Keratinocyte (primary cell): Measurements from ENCODE around the gene ZBTB20. TPM values are rescaled to one million over a fixed set of nuclear protein-coding genes. Genes with fewer than 3 reads are reported as not detected.

Source experiments
- DNase-seq: peaks from one replicate; pipeline ENCODE4 v3.0.0-alpha.2; 2011; ENCODE audit warnings: low read depth, missing footprints, low spot score
- FAIRE-seq: peaks from 2 replicates; lab custom pipeline; 2011; peaks lifted over from hg19 to GRCh38; lab: Jason Lieb, UNC
- H2AFZ ChIP-seq: 2 replicates; pipeline ENCODE4 v1.6.0; 2012; ENCODE audit warnings: low read length, control low read depth, inconsistent platforms; ENCODE audit not compliant: control insufficient read depth
- H3K27ac ChIP-seq: 2 replicates; pipeline ENCODE4 v1.5.1; 2011; ENCODE audit warnings: low read length; ENCODE audit not compliant: control insufficient read depth, insufficient read depth
- H3K27me3 ChIP-seq: 3 replicates; pipeline ENCODE4 v1.6.0; 2011; ENCODE audit warnings: low read length; ENCODE audit not compliant: control insufficient read depth, insufficient read depth; ENCODE audit errors: extremely low read depth
- H3K36me3 ChIP-seq, 2 experiments: 2 replicates in 1 of 2; 3 replicates in 1 of 2; pipeline ENCODE4 v1.5.1; 2011; ENCODE audit warnings: low read length in 2 of 2, mild to moderate bottlenecking in 1 of 2; ENCODE audit not compliant: control insufficient read depth in 2 of 2, insufficient read depth in 2 of 2; ENCODE audit errors: extremely low read depth in 1 of 2
- H3K4me1 ChIP-seq: 3 replicates; pipeline ENCODE4 v1.5.1; 2011; ENCODE audit warnings: low read length; ENCODE audit not compliant: control insufficient read depth, insufficient read depth; ENCODE audit errors: extremely low read depth
- H3K4me2 ChIP-seq: 3 replicates; pipeline ENCODE4 v1.6.0; 2011; ENCODE audit warnings: low read depth, low read length; ENCODE audit not compliant: control insufficient read depth, insufficient read depth; ENCODE audit errors: extremely low read depth
- H3K4me3 ChIP-seq, 3 experiments: fragments of 200-600 bp in 1 of 3; sonication (generic) in 1 of 3; 2 replicates in 2 of 3; 3 replicates in 1 of 3; pipeline ENCODE4 v1.5.1; 2011 to 2016; ENCODE audit warnings: low read length in 3 of 3, mild to moderate bottlenecking in 3 of 3, control low read depth in 2 of 3, inconsistent platforms in 1 of 3, low read depth in 1 of 3, mixed read lengths in 1 of 3, mixed run types in 1 of 3, moderate library complexity in 1 of 3; ENCODE audit not compliant: control insufficient read depth in 2 of 3, insufficient read depth in 2 of 3; ENCODE audit errors: extremely low read depth in 1 of 3
- H3K79me2 ChIP-seq: 2 replicates; pipeline ENCODE4 v1.6.0; 2012; ENCODE audit warnings: low read length; ENCODE audit not compliant: control insufficient read depth, insufficient read depth
- H3K9ac ChIP-seq: 3 replicates; pipeline ENCODE4 v1.6.0; 2011; ENCODE audit warnings: low read length; ENCODE audit not compliant: control insufficient read depth, insufficient read depth; ENCODE audit errors: extremely low read depth
- H3K9me1 ChIP-seq: 3 replicates; pipeline ENCODE4 v1.6.0; 2011; ENCODE audit warnings: low read length; ENCODE audit not compliant: control insufficient read depth, insufficient read depth; ENCODE audit errors: extremely low read depth
- H3K9me3 ChIP-seq: 2 replicates; pipeline ENCODE4 v1.5.1; 2012; ENCODE audit warnings: low read depth, low read length; ENCODE audit not compliant: control insufficient read depth
- H4K20me1 ChIP-seq: 3 replicates; pipeline ENCODE4 v1.6.0; 2011; ENCODE audit warnings: low read length; ENCODE audit not compliant: control insufficient read depth, insufficient read depth; ENCODE audit errors: extremely low read depth
- CTCF ChIP-seq, 3 experiments: IDR thresholded peaks in 1 of 3; conservative IDR thresholded peaks in 1 of 3; optimal IDR thresholded peaks in 1 of 3; 2 replicates in 2 of 3; 3 replicates in 1 of 3; pipeline versions ENCODE3 to v1.5.1; 2011; ENCODE audit warnings: low read length in 3 of 3, mild to moderate bottlenecking in 3 of 3, moderate library complexity in 2 of 3, control low read depth in 1 of 3, inconsistent platforms in 1 of 3; ENCODE audit not compliant: insufficient read depth in 2 of 3; ENCODE audit errors: extremely low read depth in 1 of 3
- EZH2 ChIP-seq: IDR thresholded peaks from one replicate; pipeline ENCODE4 v1.6.1; 2012; ENCODE audit warnings: inconsistent platforms, mild to moderate bottlenecking, low read length, moderate library complexity
- dilution Hi-C: fragments of 300-500 bp; cut with MboI; formaldehyde crosslinking; loops from one replicate; pipeline ENCODE4 v1.7.0; 2020; ENCODE audit warnings: low sequenced_read_pairs; ENCODE audit not compliant: extremely low pct_ligation_motif_present
- polyA plus RNA-seq, 5 experiments: library from polyadenylated mRNA; depleted of rRNA in 3 of 5; stranded (reverse) in 3 of 5; stranded (forward) in 1 of 5; unstranded in 1 of 5; fragments of >200 nt; gene quantifications; 1 replicate in 1 of 5; 2 replicates in 3 of 5; 3 replicates in 1 of 5; pipeline versions ENCODE4 v1.2.1 to v1.2.3, GENCODE V29; 2011 to 2012; ENCODE audit warnings: missing spikeins in 2 of 5, low read depth in 1 of 5, low replicate concordance in 1 of 5

The ZBTB20 gene
- polyA plus RNA-seq, 1 donor (not counting 4 experiments of a cell fraction or from before 2014, with no cell fraction given) = 0.52 TPM

- Histone ChIP-seq H3K79me2 (no peaks in the 10 kb centered on the region), H3K4me1 (no peaks in the 10 kb centered on the region), H3K4me3 (no peak overlapping the region), H3K9me3 (no peaks in the 10 kb centered on the region), H3K27me3 (no peaks in the 10 kb centered on the region), H3K9ac (no peak overlapping the region), H3K36me3 (no peaks in the 10 kb centered on the region), H3K27ac (no peak overlapping the region), H3K4me2 (no peak overlapping the region), H4K20me1 (no peaks in the 10 kb centered on the region), H3K9me1 (no peaks in the 10 kb centered on the region), H2AFZ (no peak overlapping the region)
- FAIRE-seq (no peak), DNase-seq (no peak)
- dilution Hi-C loops = no loop called here
- TF ChIP-seq EZH2 = no peak
- no peak for TF ChIP-seq CTCF (optimal IDR thresholded peaks at IDR 0.05 in 1 of 3, IDR thresholded peaks at IDR 0.05 in 1 of 3, conservative IDR thresholded peaks at IDR 0.05 in 1 of 3; ENCODE audit: extremely low read depth in 1 of 3, insufficient read depth in 2 of 3, low read length in 3 of 3)
These were observed 22.7 kb upstream of the ZBTB20 start for GRCh38 chr3:115169808-115170207.

- H3K9ac ChIP-seq = no peak overlapping the region
- no peak overlapping the region for H3K27ac ChIP-seq
- FAIRE-seq (no peak), DNase-seq (no peak)
- H3K27me3 ChIP-seq = no peaks in the 10 kb centered on the region
- H3K36me3 ChIP-seq = no peaks in the 10 kb centered on the region
- no peak for TF ChIP-seq CTCF (optimal IDR thresholded peaks at IDR 0.05 in 1 of 3, IDR thresholded peaks at IDR 0.05 in 1 of 3, conservative IDR thresholded peaks at IDR 0.05 in 1 of 3; ENCODE audit: extremely low read depth in 1 of 3, insufficient read depth in 2 of 3, low read length in 3 of 3)
- no peak for TF ChIP-seq EZH2
- no peak overlapping the region for H2AFZ ChIP-seq
- no peak overlapping the region for H3K4me2 ChIP-seq
- H3K4me1 ChIP-seq = no peaks in the 10 kb centered on the region
- H3K4me3 ChIP-seq = no peak overlapping the region
- no peaks in the 10 kb centered on the region for H3K79me2 ChIP-seq
- H4K20me1 ChIP-seq = no peaks in the 10 kb centered on the region
- H3K9me3 ChIP-seq = no peaks in the 10 kb centered on the region
- dilution Hi-C loops = no loop called here
- no peaks in the 10 kb centered on the region for H3K9me1 ChIP-seq
These were observed 18.6 kb upstream of the ZBTB20 start for GRCh38 chr3:115165701-115166100.
